HG02623 (cell line): ENCODE measurements around the gene TRIM8.

Source experiments
- ATAC-seq: cut with Tn5 transposase; IDR thresholded peaks from one replicate; pipeline ENCODE4 v1.9.1; 2021; ENCODE audit warnings: moderate library complexity; ENCODE audit not compliant: unreplicated experiment

The TRIM8 gene

GRCh38 chr10:102615361-102615760 lies 28.9 kb upstream of the TRIM8 start:
- no peak for ATAC-seq

DNA sequence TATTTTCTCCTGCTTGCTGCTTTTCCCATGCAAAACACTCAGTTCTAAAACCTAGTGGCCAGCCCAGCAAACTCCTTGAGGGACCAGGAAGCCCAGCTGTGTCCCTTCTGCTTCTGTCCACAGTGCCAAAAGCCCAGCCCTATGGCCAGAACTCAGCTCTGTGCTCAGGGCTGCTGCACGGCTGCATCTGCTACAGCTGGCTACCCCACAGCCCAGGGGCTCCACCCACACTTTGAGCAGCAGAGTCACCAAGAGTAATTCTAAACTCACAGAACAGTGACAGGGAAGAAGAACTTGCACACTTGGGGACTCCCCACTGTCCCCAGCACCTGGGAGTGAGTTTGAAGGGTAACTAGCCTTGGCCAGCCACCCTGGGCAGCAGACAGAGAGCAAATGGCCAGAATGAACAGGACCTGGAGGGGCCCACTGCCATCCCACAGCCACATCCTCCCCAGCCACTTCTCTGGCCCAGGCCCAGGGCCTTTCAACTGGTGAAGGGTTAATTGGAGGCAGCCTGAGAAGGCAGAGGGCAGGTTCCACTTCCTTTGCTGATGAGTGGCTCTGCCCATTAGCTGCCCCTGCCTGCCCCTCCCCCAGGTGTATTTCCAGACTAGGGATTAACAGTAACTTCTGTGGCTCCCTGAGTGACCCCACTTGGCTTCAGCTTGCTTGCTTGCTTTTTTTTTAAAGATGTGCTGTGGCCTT lies 28.1 kb upstream of the TRIM8 start:
- ATAC-seq = no peak

- ATAC-seq = no peak
Measured at GRCh38 chr10:102617041-102617440, 27.2 kb upstream of the TRIM8 start.

DNA sequence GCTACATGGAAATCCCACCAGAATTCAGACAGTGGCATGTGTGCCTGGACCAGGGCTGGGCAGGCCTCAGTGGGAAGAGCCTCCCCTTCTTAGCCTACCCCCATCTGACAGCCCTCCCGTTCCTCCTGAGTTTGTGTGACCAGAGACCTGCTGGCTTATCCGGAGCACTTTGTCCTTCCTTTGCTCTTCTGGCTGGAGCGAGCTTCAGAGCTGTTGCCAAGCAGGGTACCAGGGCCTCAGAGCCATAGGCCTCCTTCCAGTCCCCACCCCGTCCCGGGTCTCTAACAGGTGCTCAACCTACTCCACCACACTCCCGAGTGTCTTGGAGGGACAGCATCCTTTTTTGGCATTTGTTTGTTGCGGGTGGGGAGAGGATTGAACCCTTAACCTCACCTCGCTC lies 26.5 kb upstream of the TRIM8 start:
- no peak for ATAC-seq

DNA sequence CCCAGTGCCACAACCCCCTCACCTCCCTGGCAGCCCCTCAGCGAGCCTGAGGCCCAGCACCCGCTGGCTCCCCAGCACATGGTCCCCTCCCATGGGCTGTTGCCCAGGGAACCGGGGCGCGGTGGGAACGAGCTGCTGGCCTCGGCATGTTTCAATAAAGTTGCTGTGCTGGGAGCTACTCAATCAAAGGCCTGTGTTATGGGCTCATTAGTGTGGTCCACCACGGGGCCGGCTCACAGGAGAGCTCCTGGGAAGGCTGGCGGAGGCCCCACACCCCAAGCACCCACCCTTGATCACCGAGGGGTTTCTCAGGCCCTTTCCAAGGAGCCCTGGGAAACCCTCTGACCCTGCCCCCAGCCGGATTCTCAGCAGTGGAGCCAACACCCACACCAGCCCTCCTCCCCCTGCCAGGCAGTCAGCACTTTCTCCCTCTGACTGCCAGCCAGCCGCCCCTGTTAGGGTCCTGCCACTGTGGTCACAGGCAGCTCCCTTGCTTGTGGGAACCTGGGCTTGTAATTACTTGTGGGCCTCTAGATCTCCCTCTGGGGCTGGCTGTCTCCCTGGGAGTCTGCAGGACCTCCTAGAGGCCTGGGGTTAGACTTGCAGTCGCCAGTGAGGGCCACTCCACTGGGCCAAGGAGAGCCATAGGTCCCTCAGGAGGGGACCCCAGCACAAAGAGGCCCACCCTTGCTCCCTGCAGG lies 24.8 kb upstream of the TRIM8 start:
- ATAC-seq = no peak

GRCh38 chr10:102620138-102620590 lies 24.1 kb upstream of the TRIM8 start:
- ATAC-seq = no peak

DNA sequence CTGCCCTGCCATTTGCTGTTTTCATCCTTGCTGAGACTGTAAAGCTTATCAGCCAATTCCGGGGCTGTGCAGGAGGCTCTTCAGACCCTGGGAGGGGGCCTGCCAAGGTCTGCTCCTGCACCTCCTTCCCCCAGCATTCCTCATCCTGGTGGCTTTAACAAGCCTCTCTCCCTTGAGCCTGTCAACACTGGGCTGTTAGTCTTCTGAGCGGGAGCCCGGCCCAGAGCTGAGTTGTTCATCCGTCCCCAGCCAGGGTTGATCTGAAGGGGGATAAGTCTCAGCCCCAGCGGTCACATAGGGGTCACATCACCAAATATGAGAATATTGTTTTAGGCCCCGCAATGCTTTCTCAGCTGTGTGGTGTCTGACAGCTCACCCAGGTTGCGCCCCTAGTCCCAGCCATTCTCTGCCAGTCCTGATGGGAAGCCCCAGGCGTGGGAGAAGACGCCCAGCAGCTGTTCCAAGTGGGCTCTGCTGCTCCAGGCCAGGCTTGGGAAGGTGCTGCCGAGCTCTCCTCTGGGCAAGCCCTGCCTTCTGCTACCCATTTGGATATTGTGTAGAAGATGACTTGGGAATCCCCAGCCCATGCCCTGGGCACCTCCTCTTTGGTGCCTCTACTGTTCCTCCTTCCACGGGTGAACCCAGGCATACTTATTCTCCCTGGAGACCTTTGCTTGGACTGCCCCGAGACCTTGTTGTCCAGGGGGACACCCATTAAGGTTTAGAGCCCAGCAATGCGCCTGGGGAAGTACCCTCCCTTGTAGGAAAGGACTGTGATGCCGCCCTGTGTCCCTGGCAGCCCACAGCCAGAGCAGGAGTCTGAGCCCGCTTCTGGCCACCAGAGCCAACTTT lies 23.5 kb upstream of the TRIM8 start:
- no peak for ATAC-seq

DNA sequence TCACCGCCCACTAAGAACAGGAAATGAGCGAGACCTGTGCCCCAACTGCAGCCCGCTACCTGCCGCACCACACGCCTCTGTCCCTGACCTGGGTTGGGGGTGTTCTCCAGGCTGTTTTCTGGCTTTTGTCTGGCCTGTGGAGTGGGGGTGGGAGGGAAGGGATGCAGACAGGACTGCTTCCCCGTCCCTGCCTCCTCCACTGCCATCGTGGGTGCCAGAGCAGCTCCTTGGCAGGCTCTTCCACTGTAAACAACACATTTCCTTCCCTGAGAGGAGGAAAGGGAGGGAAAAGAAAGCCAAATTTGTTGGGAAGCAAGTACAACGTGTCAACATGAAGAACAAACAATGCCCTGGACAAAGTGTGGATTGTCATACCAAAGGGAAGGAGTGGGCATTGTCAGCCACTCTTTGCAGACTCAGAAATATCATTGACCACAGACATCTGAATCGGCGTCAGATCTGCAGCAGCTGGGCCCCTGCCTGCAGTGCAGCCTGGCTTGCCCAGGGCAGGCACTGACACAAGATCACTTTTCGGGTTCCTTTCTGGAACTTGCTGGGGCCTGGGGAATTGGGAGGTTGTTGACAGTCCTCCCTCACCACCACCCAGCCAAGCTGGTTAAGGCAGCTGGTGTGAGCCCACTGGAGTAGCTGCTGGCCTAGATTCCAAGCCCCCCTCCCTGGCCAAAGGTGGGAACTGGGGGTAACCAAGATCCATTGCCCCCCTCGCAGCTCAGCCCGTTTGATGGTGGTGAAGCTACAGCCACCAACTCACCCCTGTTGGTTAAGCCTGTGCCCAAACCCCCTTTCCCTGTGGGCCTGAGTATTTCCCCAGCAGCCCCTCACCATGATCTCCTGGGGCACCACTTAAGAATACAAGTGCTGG lies 22.6 kb upstream of the TRIM8 start:
- no peak for ATAC-seq

DNA sequence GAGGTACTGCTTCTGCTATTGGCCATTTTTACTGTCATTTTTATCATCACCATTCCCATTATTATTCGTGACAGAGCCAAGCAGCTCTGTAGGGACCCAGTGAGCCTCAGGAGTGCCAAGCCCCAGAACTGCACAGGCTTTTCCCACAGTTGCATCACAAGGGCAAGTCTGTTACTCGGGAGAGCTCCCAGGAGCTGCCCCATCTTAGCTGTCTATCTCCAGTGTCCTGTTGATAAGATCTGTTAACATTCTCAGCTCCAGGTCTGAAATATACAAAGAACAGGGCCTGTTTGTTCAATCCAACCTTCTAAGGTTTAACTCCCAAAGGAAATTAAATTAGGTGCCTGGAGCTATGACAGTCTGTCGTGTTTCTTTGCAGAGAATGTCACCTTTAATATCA lies 20.2 kb upstream of the TRIM8 start:
- no peak for ATAC-seq

DNA sequence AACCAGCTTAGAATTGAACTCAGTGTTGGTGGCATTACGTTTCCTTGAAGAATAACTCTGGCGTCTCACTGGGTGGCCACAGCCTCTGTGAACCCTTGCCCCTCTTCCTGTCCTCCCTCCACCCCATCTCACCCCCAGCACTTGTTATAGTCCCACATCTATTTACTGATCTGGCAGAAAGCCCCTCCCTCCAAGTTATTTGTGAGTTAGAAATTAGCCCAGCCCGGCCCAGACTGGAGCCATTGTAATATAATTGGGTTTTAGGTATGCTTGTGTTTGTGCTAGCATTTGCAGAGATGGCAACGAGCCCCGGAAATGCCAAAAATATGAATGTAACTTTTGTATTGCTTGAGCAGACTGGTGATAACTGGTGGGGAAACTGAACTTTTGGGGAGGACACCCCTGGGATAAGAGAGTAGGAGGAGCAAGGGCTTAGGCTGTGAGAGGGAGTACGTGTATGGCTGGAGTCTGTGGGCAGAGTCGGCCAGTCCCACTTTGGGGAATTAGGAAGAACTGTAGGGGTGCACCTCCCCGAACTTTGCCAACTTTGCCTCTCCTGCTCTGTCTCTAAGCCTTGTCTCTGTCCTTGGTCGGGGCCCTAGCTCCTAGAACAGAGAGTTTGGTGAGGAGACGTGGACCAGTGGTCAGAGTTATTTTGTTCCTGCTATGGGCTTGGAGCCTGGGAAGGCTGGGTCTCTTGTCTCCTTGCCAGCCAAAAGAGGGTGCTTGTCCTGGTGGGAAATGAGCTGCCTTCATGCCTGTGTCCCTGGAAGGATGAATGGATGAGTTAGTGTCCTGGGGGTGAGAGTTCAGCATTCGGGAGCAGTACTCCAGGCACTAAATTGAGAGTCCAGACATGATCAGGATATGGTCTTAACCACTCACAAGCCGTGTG lies 19.3 kb upstream of the TRIM8 start:
- ATAC-seq = no peak

GRCh38 chr10:102626026-102626685 lies 18.1 kb upstream of the TRIM8 start:
- ATAC-seq = no peak

- no peak for ATAC-seq
Measured at GRCh38 chr10:102627291-102627735, 17.0 kb upstream of the TRIM8 start.

- ATAC-seq = no peak
Measured at GRCh38 chr10:102627736-102628293, 16.5 kb upstream of the TRIM8 start.

DNA sequence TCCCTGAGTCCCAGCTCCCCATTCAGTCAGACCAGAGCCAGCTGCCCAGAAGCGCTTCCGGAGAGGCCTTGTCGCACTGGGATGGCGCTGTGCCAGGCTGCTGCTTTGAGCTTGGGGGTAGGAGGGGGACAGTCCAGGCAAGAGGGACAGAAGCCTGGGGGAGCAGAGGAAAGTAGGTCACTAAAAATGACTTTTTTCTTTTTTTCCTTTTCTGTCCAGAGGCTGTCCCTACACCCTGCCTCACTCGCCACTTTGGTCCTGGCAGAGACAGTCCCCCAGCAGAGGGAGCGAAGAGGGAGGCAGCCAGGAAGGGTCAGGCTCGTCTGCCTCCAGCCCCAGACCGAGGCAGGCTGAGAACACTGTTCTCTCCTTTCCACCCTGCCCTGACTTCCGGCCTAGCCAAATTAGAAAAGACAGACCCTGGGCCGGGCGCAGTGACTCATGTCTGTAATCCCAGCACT lies 15.8 kb upstream of the TRIM8 start:
- ATAC-seq = no peak

DNA sequence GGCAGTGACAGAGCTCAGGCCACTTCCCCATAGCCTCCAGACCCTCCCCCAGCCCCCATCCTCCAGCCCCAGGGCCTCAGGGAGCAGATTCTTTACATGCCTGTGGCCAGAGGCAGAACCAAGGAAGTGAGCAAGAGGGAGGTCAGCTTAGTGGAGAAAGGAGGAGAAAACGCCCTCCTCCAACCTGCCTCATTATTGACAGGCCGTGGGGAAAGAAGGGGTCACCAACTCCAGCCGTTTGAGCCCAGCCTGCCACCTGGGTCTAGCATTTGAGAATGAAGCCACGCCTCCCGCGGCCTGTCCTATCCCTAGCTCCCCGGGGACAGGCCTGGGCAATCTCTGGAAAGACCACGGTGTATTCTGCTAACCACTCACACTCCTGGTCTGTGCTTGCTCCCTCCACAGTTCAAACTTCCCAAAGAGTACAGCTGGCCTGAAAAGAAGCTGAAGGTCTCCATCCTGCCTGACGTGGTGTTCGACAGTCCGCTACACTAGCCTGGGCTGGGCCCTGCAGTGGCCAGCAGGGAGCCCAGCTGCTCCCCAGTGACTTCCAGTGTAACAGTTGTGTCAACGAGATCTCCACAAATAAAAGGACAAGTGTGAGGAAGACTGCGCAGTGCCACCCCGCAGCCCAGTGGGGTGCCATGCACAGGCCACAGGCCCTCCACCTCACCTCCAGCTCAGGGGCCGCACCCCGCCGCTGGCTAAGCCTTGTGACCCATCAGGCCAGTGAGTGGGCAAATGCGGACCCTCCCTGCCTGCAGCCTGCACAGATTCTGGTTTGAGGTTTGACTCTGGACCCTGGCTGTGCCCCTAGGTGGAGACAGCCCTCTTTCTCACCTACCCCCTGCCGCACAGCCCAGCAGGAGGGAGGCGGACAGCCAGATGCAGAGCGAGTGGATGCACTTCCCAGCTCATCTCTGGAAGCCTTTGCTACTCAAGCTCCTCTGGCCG lies 14.3 kb upstream of the TRIM8 start:
- ATAC-seq = no peak

DNA sequence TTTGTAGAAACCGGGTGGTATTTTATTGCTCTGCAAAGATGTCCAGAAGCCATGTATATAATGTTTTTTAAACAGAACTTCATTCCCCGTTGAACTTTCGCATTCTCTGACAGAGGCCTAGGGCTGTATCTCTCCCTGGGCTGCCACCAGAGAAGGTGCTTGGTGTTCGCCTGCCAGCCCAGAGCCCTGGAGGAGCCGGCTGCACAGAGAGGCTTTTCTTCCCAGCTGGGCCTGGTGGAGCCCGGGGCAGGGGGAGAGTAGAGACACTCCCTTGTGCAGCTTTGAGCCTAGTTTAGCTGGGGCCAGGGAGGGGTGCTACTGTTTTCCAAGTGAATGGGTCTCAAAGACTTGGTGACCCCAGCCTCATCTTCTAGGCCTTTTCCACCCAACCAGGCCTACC lies 13.6 kb upstream of the TRIM8 start:
- no peak for ATAC-seq

DNA sequence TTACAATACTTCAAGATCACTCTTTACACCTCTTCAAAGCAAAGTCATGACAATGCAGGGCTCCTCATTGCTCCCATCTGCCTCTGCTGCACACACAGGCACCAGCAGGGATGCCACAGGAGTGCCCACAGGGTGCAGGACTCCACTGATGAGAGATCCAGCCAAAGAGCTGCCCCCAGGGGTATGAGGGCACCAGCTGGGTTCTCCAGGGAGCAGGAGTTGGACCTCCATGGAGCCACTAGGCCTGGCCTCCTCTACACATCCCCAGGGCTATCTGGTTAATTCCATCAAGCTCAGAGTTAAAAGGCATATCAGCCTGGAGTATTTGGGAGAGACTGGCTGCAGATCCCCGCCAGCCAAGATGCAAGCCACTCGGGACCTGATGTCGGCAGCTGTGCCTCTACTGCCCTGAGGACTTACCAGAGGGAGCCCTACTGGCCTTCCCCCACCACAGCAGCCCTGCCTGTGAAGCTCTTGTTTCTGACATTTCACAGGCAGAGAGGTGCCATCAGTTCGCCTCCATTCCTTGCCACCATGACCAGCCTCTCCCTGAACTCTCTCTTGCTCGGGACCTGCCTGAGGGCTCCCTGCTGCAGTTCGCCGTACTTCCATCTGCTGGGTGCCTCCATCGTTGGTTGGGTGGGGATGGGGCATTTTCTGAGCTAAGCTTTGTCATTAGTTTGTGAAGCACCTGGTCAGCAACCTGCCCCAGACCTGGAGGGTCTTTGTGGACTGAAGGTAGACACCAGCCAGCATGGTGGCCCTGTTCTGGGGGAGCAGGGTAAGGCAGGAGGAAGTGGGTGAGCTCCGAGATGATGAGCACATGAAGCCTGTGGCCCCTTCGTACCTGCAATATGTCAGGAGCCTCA lies 12.5 kb upstream of the TRIM8 start:
- ATAC-seq = no peak
